ENCODE data around the gene P2RX3.

Gene P2RX3

DNA sequence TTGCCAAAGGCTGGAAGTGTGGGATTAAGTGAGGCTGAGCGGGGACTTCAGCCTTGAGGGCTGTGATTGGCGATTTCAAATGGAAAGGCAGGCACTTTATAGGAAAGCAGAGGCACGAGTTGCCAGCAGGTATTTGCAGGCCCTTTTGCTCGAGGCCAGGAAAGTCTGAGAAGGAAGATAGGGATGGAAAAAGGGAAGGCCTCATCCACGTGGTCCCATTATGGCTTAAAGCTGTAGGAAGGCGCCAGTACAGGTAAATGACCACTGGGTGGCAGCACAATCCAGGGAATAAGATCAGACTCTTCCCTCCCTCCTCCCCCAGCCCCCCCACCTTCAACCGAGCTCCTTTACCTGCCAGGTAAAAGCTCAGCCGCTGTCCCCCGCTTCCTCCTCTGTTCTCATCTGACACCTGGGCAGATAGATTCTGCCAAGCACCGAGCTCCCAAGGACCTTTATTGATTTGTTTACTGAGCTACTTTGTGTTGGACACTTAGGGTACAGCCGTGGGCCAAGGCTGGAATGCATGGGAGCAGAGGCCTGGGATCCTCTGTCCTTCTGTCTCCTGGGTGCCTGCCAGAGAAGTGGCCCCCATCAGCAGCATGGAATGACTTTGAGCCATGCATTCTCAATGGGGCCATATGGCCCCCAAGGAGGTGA is 7.5 kb downstream of the P2RX3 start:
- Mint-ChIP-seq H3K36me3 (ENCODE audit: low read depth) (no peaks in the 10 kb centered on the region), H3K27me3 (ENCODE audit: low read depth) (peaks cover 4% of the 10 kb centered on the region), H3K9me3 (no peaks in the 10 kb centered on the region), H3K4me1 (ENCODE audit: low read depth) (peaks cover 5% of the 10 kb centered on the region), H3K27ac (no peak overlapping the region), H3K4me3 (no peak overlapping the region)
- DNase-seq (ENCODE audit: low spot score): peak; percentile 44

DNA sequence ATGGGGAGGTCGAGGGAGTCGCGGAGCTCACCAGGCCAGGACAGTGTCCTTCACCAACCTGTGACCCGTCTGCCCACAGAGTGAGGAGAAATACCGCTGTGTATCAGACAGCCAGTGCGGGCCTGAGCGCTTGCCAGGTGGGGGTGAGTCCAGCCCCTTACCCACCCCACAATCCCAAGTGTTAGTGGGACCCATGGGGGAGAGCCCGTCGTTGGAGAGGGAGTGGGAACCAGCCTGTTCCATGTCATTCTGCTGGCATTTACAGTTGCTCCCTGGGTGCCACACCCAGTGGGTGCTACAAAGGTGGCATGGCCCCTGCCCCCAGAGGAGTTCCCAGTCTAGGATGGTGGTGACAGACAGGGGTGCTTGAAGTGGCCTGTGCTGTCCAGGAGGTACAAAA is 9.2 kb downstream of the P2RX3 start:
- Mint-ChIP-seq H3K4me3 (no peak overlapping the region), H3K4me1 (ENCODE audit: low read depth) (peaks cover 5% of the 10 kb centered on the region), H3K27me3 (ENCODE audit: low read depth) (no peaks in the 10 kb centered on the region), H3K27ac (no peak overlapping the region), H3K36me3 (ENCODE audit: low read depth) (peaks cover 2% of the 10 kb centered on the region), H3K9me3 (peaks cover 6% of the 10 kb centered on the region)
- no peak for DNase-seq (ENCODE audit: low spot score)

DNA sequence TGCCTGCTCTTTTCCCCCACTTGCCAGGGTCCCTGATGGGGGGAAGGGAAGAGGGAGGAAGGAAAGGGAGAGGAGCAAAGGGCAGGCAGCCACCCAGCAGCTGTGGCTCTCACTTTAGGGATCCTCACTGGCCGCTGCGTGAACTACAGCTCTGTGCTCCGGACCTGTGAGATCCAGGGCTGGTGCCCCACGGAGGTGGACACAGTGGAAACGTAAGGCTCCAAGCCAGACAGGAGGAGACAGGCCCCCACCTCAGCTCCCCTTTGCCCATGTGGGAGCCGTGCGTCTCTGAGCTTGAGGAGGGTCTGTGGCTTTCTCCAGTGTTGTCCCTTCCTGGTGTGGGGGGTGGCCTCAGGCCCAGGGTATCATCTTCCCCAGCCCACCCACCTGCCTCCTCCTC is 9.9 kb downstream of the P2RX3 start:
- Mint-ChIP-seq H3K36me3 (ENCODE audit: low read depth) (peaks cover 2% of the 10 kb centered on the region), H3K9me3 (peaks cover 6% of the 10 kb centered on the region), H3K27me3 (ENCODE audit: low read depth) (no peaks in the 10 kb centered on the region), H3K4me1 (ENCODE audit: low read depth) (peaks cover 5% of the 10 kb centered on the region), H3K27ac (no peak overlapping the region), H3K4me3 (no peak overlapping the region)
- no peak for DNase-seq (ENCODE audit: low spot score)

DNA sequence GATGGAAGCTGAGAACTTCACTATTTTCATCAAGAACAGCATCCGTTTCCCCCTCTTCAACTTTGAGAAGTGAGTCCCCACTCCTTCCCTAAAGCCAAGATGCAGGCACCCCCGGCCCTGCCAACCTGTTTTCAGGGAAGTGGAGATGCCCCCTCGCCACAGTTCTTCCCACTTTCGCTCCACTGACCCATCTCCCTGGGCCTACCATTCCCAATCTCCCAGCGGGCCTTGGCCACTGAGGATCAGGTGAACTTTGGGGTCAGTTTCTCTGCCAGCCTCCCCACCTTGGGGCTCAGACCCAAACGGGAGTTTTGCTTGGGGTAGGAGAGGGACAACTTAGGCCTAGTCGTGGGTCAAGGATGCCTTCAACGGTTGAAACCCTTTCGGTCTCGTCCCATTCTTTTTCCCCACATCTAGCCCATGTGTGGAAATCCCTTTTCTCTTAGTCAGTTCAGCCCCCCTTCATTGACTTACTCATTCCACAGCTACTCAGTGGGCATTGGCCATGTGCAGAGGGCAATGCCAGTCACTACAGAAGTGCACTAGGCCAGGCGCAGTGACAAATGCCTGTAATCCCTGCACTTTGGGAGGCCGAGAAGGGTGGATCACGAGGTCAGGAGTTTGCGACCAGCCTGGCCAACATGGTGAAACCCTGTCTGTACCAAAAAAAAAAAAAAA is 10.6 kb downstream of the P2RX3 start:
- no peak overlapping the region for H3K4me3 Mint-ChIP-seq
- no peak for DNase-seq (ENCODE audit: low spot score)
- H3K27ac Mint-ChIP-seq: no peak overlapping the region
- peaks cover 5% of the 10 kb centered on the region for H3K4me1 Mint-ChIP-seq (ENCODE audit: low read depth)
- H3K36me3 Mint-ChIP-seq (ENCODE audit: low read depth): peaks cover 2% of the 10 kb centered on the region
- H3K27me3 Mint-ChIP-seq (ENCODE audit: low read depth): no peaks in the 10 kb centered on the region
- peaks cover 6% of the 10 kb centered on the region for H3K9me3 Mint-ChIP-seq

DNA sequence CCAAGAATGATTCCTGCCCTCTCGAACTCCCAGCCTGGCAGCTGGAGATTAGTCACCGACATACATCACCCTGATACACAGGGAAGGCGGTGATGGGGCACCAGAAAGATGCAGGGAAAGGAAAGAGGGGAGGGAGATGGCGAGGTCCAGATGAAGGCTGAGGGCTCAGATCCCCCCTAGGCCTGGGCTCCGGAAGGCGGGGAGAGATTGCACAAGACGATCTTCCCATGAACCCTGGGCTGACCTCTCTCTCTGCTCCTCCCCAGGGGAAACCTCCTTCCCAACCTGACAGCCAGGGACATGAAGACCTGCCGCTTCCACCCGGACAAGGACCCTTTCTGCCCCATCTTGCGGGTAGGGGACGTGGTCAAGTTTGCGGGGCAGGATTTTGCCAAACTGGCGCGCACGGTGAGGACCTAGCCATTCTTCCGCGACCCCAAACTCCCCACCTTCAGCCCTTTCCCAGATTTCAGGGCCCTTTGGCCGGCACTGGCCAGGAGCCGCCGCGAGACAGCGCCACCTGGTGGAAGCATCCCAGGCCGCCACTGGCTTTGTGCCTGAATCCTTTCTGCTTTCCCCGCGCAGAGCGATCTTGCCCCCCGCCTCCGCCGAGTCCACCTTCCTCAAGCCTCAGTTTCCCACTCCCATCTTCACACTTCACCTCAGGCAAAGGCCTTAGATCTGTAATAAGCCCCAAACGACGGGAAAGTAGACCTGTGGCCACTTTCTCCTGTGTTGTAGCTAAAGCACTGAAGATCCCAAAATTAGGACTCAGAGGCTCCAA is 11.5 kb downstream of the P2RX3 start:
- H3K4me3 Mint-ChIP-seq: no peak overlapping the region
- DNase-seq (ENCODE audit: low spot score): peak; percentile 47
- H3K36me3 Mint-ChIP-seq (ENCODE audit: low read depth): peaks cover 2% of the 10 kb centered on the region
- H3K27me3 Mint-ChIP-seq (ENCODE audit: low read depth): peaks cover 4% of the 10 kb centered on the region
- H3K9me3 Mint-ChIP-seq: peaks cover 6% of the 10 kb centered on the region
- H3K27ac Mint-ChIP-seq: no peak overlapping the region
- peaks cover 5% of the 10 kb centered on the region for H3K4me1 Mint-ChIP-seq (ENCODE audit: low read depth)

DNA sequence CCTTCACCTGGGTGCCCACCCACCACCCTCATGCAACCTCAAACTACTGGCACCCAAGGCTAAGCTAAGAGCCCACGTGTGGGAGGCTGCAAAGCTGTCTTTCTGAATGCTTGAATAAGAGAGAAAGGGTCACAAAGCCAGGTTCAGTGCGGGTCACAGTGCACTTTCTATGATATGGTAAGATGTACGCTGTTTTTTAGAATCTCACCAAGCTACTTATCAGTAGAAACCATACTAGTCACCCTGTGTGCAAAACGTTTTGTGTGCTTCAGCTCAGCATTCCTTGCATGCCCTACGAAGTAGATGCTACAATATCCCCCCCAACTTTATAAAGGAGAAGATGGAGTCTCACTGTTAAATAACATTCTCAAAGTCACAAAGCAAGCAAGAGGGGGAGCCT is 14.9 kb downstream of the P2RX3 start:
- H3K9me3 Mint-ChIP-seq: peaks cover 6% of the 10 kb centered on the region

DNA sequence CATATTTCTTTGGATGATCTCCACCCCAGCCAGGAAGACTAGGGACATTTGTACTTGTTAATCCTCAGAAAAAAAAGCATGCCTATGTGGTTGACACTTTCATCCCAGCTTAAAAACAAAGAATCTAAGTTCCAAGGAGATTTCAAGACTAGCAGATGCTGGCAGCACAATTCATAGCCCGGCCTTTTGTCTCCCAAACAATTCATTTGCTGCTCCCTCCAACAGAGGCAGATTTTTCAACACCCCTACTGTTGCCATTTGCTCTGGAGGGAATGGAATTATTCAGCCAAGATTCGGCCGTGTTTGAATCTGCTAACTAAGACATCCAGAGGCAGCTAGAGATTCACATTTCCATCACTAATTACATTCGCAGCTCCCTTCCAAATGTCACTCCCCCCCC is 15.3 kb downstream of the P2RX3 start:
- peaks cover 6% of the 10 kb centered on the region for H3K9me3 Mint-ChIP-seq
- H3K4me3 Mint-ChIP-seq: no peak overlapping the region
- peaks cover 11% of the 10 kb centered on the region for H3K27me3 Mint-ChIP-seq (ENCODE audit: low read depth)
- peaks cover 2% of the 10 kb centered on the region for H3K36me3 Mint-ChIP-seq (ENCODE audit: low read depth)
- H3K27ac Mint-ChIP-seq: no peak overlapping the region
- DNase-seq (ENCODE audit: low spot score): no peak
- H3K4me1 Mint-ChIP-seq (ENCODE audit: low read depth): no peaks in the 10 kb centered on the region

More for the DNA sequence above, 14.9 kb downstream of the P2RX3 start:
- DNase-seq (ENCODE audit: low spot score): no peak
- no peak overlapping the region for H3K27ac Mint-ChIP-seq
- H3K4me3 Mint-ChIP-seq: no peak overlapping the region
- peaks cover 2% of the 10 kb centered on the region for H3K36me3 Mint-ChIP-seq (ENCODE audit: low read depth)
- peaks cover 11% of the 10 kb centered on the region for H3K27me3 Mint-ChIP-seq (ENCODE audit: low read depth)
- H3K4me1 Mint-ChIP-seq (ENCODE audit: low read depth): no peaks in the 10 kb centered on the region

DNA sequence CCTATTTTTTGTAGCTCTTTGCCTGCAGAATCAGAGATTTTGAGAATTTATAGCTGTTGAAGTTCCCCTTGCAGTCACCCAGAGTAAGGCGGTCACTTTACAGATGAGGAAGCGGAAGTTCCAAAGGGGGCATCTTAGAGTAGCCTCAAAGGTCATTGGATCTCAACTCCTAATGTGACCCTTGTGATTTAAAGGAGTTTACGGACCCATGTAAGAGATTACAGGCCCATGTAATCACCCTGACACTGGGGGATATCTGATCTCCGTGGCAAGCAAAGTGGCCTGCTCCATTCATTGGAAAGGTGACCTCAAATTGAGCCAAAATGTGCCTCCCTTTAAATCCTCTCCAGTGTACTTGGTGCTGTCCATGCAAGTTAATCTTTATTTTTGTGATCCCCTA is 15.7 kb downstream of the P2RX3 start:
- Mint-ChIP-seq H3K4me1 (ENCODE audit: low read depth) (no peaks in the 10 kb centered on the region), H3K36me3 (ENCODE audit: low read depth) (peaks cover 2% of the 10 kb centered on the region), H3K4me3 (no peak overlapping the region), H3K9me3 (peaks cover 6% of the 10 kb centered on the region), H3K27me3 (ENCODE audit: low read depth) (peaks cover 11% of the 10 kb centered on the region), H3K27ac (no peak overlapping the region)
- no peak for DNase-seq (ENCODE audit: low spot score)

DNA sequence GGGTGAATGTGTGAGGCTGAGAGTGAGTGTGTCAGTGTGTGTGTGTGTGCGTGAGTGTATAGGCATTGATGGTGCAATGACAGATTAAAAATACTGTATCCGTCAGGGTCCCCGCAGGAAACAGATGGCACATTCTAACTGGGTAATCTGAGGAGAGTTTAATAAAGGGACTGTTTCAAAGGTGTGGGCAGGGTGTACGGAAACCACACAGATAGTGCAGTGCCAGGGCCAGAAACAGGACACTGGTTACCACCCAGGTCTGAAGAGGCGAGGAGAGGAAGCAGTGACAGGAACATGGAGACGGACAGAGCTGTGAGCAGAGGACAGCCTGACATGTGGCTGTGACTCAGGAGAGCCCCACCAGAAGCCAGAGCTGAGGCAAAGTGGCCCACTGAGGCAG is 16.5 kb downstream of the P2RX3 start:
- Mint-ChIP-seq H3K36me3 (ENCODE audit: low read depth) (peaks cover 2% of the 10 kb centered on the region), H3K4me3 (no peak overlapping the region), H3K27me3 (ENCODE audit: low read depth) (peaks cover 11% of the 10 kb centered on the region), H3K4me1 (ENCODE audit: low read depth) (no peaks in the 10 kb centered on the region), H3K9me3 (peaks cover 6% of the 10 kb centered on the region), H3K27ac (no peak overlapping the region)
- no peak for DNase-seq (ENCODE audit: low spot score)

DNA sequence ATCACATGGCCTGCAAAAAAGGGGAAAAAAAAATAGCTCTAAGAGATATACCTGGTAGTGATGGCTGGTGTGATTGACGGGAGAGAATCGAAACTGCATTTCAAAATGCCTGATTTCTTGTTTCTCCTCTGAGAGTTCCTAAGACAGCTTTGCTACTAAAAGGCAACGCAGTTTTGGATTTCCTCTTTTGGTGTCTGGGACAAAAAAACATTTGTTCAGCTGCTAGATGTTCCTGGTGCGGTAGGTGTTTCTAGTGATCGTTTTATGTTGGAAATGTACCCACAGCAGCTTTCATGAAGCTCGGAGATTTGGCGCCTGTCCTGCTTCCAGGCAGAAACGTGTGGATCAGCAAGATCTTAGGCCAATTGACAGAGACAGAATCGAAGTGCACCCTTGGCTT is 18.1 kb downstream of the P2RX3 start:
- Mint-ChIP-seq H3K27ac (no peak overlapping the region), H3K36me3 (ENCODE audit: low read depth) (peaks cover 2% of the 10 kb centered on the region), H3K9me3 (peaks cover 4% of the 10 kb centered on the region), H3K4me1 (ENCODE audit: low read depth) (no peaks in the 10 kb centered on the region), H3K27me3 (ENCODE audit: low read depth) (peaks cover 11% of the 10 kb centered on the region), H3K4me3 (no peak overlapping the region)
- DNase-seq (ENCODE audit: low spot score): no peak

DNA sequence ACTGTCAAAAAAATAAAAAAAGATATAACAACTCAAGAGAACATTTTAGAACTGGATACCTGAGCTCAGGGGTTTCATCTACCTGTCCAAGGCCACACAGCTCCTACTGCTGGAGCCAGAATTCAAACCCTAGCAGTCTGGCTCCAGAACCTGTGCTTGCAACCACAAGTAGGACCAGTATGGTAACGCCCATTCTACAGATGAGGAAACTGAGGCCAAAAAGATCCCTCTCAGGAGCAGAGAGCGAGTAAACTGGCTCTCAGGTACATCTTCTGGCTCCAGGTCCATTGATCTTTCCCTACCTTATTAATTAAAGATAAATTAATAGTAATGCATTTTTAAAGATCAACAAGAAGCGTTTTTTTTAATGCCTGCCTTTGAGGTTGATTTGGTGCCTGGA is 19.2 kb downstream of the P2RX3 start:
- Mint-ChIP-seq H3K4me3 (no peak overlapping the region), H3K27me3 (ENCODE audit: low read depth) (peaks cover 11% of the 10 kb centered on the region), H3K9me3 (no peaks in the 10 kb centered on the region), H3K27ac (no peak overlapping the region), H3K36me3 (ENCODE audit: low read depth) (no peaks in the 10 kb centered on the region), H3K4me1 (ENCODE audit: low read depth) (no peaks in the 10 kb centered on the region)
- DNase-seq (ENCODE audit: low spot score): no peak

DNA sequence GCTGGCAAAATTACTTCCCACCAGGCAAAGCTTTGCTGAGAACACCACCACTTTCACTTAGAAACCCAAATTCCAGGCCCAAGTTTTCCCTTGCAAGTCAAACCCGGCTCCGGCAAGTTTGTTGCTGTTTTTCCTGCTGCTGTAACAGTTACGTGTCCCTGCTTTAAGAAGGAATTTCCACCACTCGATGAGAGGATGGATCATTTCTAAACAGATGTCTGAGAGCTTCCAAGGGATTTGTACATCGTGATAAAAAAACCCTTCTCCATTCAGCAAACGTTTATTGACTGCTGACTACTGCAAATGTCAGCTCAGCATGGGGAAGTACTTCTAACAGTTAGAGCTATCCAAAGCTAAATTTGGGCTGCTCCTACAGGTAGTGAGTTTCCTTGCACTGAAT is 19.7 kb downstream of the P2RX3 start:
- Mint-ChIP-seq H3K27ac (no peak overlapping the region), H3K27me3 (ENCODE audit: low read depth) (peaks cover 11% of the 10 kb centered on the region), H3K36me3 (ENCODE audit: low read depth) (no peaks in the 10 kb centered on the region), H3K9me3 (no peaks in the 10 kb centered on the region), H3K4me3 (no peak overlapping the region), H3K4me1 (ENCODE audit: low read depth) (no peaks in the 10 kb centered on the region)
- no peak for DNase-seq (ENCODE audit: low spot score)

DNA sequence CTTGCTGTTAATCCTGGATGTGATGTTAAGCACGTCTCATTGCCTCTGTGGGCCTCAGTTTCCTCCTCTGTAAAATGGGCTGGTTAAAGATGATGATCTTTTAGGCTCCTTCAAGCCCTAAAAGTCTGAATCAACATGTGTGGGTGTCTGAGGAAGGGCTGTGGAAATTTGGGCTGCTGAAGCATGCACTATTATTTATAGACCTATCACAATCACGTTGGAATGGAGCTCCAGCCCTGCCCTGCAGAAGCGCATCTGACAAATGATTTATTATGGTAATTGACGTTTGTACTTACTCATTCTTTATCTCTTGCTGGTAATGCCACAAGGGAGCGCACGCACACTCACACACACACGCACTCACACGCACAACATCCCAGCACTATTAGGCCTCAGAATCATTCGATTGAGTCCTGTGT is 20.4 kb downstream of the P2RX3 start:
- no peak for DNase-seq (ENCODE audit: low spot score)
- Mint-ChIP-seq H3K27ac (no peak overlapping the region), H3K36me3 (ENCODE audit: low read depth) (no peaks in the 10 kb centered on the region), H3K4me3 (no peak overlapping the region), H3K9me3 (no peaks in the 10 kb centered on the region), H3K4me1 (ENCODE audit: low read depth) (no peaks in the 10 kb centered on the region), H3K27me3 (ENCODE audit: low read depth) (peaks cover 14% of the 10 kb centered on the region)

DNA sequence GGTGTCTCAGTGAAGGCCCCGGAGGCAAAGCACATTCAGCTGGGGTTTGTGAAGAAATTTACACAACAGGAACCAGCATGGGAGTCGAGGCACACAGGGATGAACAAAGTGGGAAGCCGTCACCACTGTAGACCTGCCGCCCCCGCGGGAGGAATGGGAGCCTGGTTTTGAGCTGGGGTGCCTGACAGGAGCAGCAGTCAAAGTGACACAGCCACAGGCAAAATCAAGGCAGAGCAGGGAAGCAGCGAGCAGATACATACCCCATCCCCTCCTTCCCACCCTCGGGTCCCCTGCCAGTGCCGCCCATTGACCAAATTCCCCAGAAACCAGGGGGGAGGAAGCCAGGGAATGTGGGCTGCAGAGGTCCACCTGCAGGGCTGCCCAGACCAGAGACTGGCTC is 20.8 kb downstream of the P2RX3 start:
- Mint-ChIP-seq H3K27ac (no peak overlapping the region), H3K9me3 (no peaks in the 10 kb centered on the region), H3K4me3 (no peak overlapping the region), H3K36me3 (ENCODE audit: low read depth) (no peaks in the 10 kb centered on the region), H3K27me3 (ENCODE audit: low read depth) (peaks cover 14% of the 10 kb centered on the region), H3K4me1 (ENCODE audit: low read depth) (no peaks in the 10 kb centered on the region)
- no peak for DNase-seq (ENCODE audit: low spot score)

All from T-helper 2 cell treated with Interferon-gamma antibody and Interleukin-4, amounts not matched to agents 5 μg/mL and 100 μg/mL, for 36 hours (primary cell).